RCC 7860 (cell line): Measurements from ENCODE around the gene JAKMIP3.

Experiments used
- DNase-seq: peaks from one replicate; pipeline ENCODE4 v3.0.0-alpha.2; 2015; ENCODE audit warnings: low spot score
- FAIRE-seq: peaks from 2 replicates; lab custom pipeline; 2012; peaks lifted over from hg19 to GRCh38; lab: Jason Lieb, UNC

Gene JAKMIP3

GRCh38 chr10:132065491-132066105 is at the start of gene JAKMIP3:
TSS of gene JAKMIP3 (plus strand) at chr10:132065946. CDS start at chr10:132104809, 38,863 bp downstream.
- DNase-seq (peak; percentile 56), FAIRE-seq (peak; percentile 16)

- DNase-seq (no peak), FAIRE-seq (no peak)
These were observed 49.2 kb upstream of the JAKMIP3 start for GRCh38 chr10:132016514-132016913.

GRCh38 chr10:132018446-132018845 is 47.3 kb upstream of the JAKMIP3 start:
- no peak for FAIRE-seq
- DNase-seq, result no peak

- no peak for DNase-seq
- FAIRE-seq, result no peak
These were observed 46.4 kb upstream of the JAKMIP3 start for GRCh38 chr10:132019366-132019765.

- no peak for FAIRE-seq
- DNase-seq, result no peak
These were observed 45.3 kb upstream of the JAKMIP3 start for GRCh38 chr10:132020456-132020855.

GRCh38 chr10:132021046-132021445 is 44.7 kb upstream of the JAKMIP3 start:
- no peak for DNase-seq
- no peak for FAIRE-seq

GRCh38 chr10:132021504-132022143 is 44.1 kb upstream of the JAKMIP3 start:
- no peak for DNase-seq
- no peak for FAIRE-seq

- no peak for DNase-seq
- FAIRE-seq, result no peak
These were observed 43.5 kb upstream of the JAKMIP3 start for GRCh38 chr10:132022241-132022640.

- no peak for FAIRE-seq
- peak; percentile 33 for DNase-seq
These were observed 42.5 kb upstream of the JAKMIP3 start for GRCh38 chr10:132023092-132023811.

- DNase-seq, result peak; percentile 26
- no peak for FAIRE-seq
These were observed 38.2 kb upstream of the JAKMIP3 start for GRCh38 chr10:132027423-132027983.

- FAIRE-seq (no peak), DNase-seq (no peak)
These were observed 37.0 kb upstream of the JAKMIP3 start for GRCh38 chr10:132028706-132029105.

- FAIRE-seq, result no peak
- no peak for DNase-seq
These were observed 34.8 kb upstream of the JAKMIP3 start for GRCh38 chr10:132030898-132031463.

GRCh38 chr10:132033632-132034031 is 32.1 kb upstream of the JAKMIP3 start:
- FAIRE-seq (no peak), DNase-seq (no peak)

GRCh38 chr10:132035476-132035875 is 30.3 kb upstream of the JAKMIP3 start:
- no peak for DNase-seq
- no peak for FAIRE-seq

- FAIRE-seq (no peak), DNase-seq (no peak)
These were observed 29.4 kb upstream of the JAKMIP3 start for GRCh38 chr10:132036153-132036886.

- FAIRE-seq (no peak), DNase-seq (no peak)
These were observed 28.7 kb upstream of the JAKMIP3 start for GRCh38 chr10:132036887-132037675.

- DNase-seq (no peak), FAIRE-seq (no peak)
These were observed 28.1 kb upstream of the JAKMIP3 start for GRCh38 chr10:132037676-132037975.

GRCh38 chr10:132039371-132039770 is 26.4 kb upstream of the JAKMIP3 start:
- FAIRE-seq, result no peak

GRCh38 chr10:132040046-132040445 is 25.7 kb upstream of the JAKMIP3 start:
- FAIRE-seq, result no peak
- DNase-seq, result no peak

More at GRCh38 chr10:132039371-132039770, 26.4 kb upstream of the JAKMIP3 start:
- no peak for DNase-seq

GRCh38 chr10:132041340-132041739 is 24.4 kb upstream of the JAKMIP3 start:
- FAIRE-seq (no peak), DNase-seq (no peak)
